ENCODE data around the gene HYAL3.

Gene HYAL3

GRCh38 chr3:50336452-50337174, 37.4 kb upstream of the HYAL3 start:
- no peaks in the 10 kb centered on the region for H3K9me3 ChIP-seq (ENCODE audit: severe bottlenecking)
- TF ChIP-seq CTCF (IDR thresholded peaks at IDR 0.05; ENCODE audit: poor library complexity, severe bottlenecking): no peak
- peaks cover 40% of the 10 kb centered on the region for H3K36me3 ChIP-seq (ENCODE audit: low read depth)
- peak overlapping the region; percentile 61 for H3K4me3 ChIP-seq (ENCODE audit: severe bottlenecking)
- peak; percentile 40 for ATAC-seq (ENCODE audit: low read depth)
- peak overlapping the region; percentile 83 for H3K27ac ChIP-seq (ENCODE audit: poor library complexity, severe bottlenecking)
- no peaks in the 10 kb centered on the region for H3K27me3 ChIP-seq (ENCODE audit: insufficient read depth, poor library complexity, severe bottlenecking)
- peaks cover 23% of the 10 kb centered on the region for H3K4me1 ChIP-seq (ENCODE audit: insufficient read depth, poor library complexity, severe bottlenecking)
- no peak for DNase-seq (ENCODE audit: low spot score)

DNA sequence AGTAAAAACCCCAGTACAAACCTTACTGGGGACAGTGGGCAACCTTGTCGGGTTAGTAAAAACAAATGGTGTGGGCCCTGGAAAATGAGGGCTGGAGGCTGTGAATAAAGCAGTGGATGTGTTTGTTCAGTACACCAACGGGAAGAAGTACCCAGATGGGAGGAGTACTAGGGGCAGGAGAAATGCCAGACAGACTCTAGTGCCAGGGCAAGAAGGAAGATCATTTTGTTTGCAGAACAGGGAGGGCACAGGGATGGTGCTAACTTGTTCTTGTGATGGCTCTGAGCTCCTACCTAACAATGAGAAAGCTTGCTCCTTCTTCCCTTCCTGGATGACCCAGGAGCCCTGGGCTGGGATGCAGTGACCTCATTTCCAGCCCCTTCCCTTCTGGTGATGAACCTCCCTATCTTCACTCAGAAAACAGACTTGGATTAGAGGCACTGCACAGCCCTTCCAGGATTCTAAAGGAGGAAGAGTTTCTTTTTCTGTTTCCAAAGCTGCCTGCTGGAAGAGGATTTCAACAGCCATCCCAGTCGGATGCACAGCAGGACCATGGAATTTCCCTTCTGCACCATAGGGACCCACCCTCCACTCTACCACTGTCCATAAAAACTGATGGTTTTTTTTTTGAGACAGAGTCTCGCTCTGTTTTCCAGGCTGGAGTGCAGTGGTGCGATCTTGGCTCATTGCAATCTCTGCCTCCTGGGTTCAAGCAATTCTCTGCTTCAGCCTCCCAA, 35.3 kb upstream of the HYAL3 start:
- Histone ChIP-seq H3K4me1 (ENCODE audit: insufficient read depth, poor library complexity, severe bottlenecking) (peaks cover 17% of the 10 kb centered on the region), H3K4me3 (ENCODE audit: severe bottlenecking) (no peak overlapping the region), H3K9me3 (ENCODE audit: severe bottlenecking) (no peaks in the 10 kb centered on the region), H3K36me3 (ENCODE audit: low read depth) (peaks cover 61% of the 10 kb centered on the region), H3K27ac (ENCODE audit: poor library complexity, severe bottlenecking) (peak overlapping the region; percentile 83), H3K27me3 (ENCODE audit: insufficient read depth, poor library complexity, severe bottlenecking) (no peaks in the 10 kb centered on the region)
- DNase-seq (ENCODE audit: low spot score) (no peak), ATAC-seq (ENCODE audit: low read depth) (no peak)
- no peak for TF ChIP-seq CTCF (IDR thresholded peaks at IDR 0.05; ENCODE audit: poor library complexity, severe bottlenecking)

DNA sequence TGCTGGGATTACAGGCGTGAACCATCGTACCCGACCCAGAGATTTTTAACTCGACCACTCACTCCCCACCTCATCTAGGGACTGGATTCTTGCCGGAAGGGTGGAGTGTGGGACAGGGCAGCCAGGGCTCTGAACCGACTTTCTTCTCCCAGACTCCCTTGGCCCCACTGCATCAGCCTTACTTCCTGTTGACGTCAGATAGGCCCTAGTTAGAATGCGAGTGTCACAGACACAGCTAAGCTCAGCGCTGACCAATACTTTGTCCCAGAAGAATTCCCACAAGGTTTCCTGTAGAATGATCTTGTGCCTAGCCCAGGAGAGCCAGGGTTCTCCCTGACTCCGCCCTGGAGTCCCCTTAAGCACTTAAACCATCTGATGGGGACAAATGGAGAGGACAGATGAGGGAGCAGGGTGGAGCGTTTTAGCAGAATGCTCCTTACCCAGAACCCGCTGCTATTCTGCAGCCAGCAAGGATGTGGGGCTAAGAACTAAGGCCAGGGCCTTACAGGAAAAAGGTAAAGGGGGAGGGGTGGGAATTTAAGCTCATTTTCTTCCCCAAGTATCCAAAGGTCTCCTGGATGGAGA, 34.6 kb upstream of the HYAL3 start:
- no peak for DNase-seq (ENCODE audit: low spot score)
- H3K27me3 ChIP-seq (ENCODE audit: insufficient read depth, poor library complexity, severe bottlenecking): no peaks in the 10 kb centered on the region
- H3K4me1 ChIP-seq (ENCODE audit: insufficient read depth, poor library complexity, severe bottlenecking): peaks cover 17% of the 10 kb centered on the region
- peaks cover 65% of the 10 kb centered on the region for H3K36me3 ChIP-seq (ENCODE audit: low read depth)
- H3K27ac ChIP-seq (ENCODE audit: poor library complexity, severe bottlenecking): peak overlapping the region; percentile 83
- no peaks in the 10 kb centered on the region for H3K9me3 ChIP-seq (ENCODE audit: severe bottlenecking)
- ATAC-seq (ENCODE audit: low read depth): no peak
- no peak for TF ChIP-seq CTCF (IDR thresholded peaks at IDR 0.05; ENCODE audit: poor library complexity, severe bottlenecking)
- H3K4me3 ChIP-seq (ENCODE audit: severe bottlenecking): no peak overlapping the region

GRCh38 chr3:50331364-50331907, 32.2 kb upstream of the HYAL3 start:
- no peak for DNase-seq (ENCODE audit: low spot score)
- Histone ChIP-seq H3K27me3 (ENCODE audit: insufficient read depth, poor library complexity, severe bottlenecking) (no peaks in the 10 kb centered on the region), H3K27ac (ENCODE audit: poor library complexity, severe bottlenecking) (no peak overlapping the region), H3K4me3 (ENCODE audit: severe bottlenecking) (no peak overlapping the region), H3K4me1 (ENCODE audit: insufficient read depth, poor library complexity, severe bottlenecking) (peaks cover 15% of the 10 kb centered on the region), H3K9me3 (ENCODE audit: severe bottlenecking) (no peaks in the 10 kb centered on the region), H3K36me3 (ENCODE audit: low read depth) (peaks cover 71% of the 10 kb centered on the region)
- no peak for ATAC-seq (ENCODE audit: low read depth)
- TF ChIP-seq CTCF (IDR thresholded peaks at IDR 0.05; ENCODE audit: poor library complexity, severe bottlenecking): no peak
